Measurements from ENCODE around the gene TPH1.

The TPH1 gene

DNA sequence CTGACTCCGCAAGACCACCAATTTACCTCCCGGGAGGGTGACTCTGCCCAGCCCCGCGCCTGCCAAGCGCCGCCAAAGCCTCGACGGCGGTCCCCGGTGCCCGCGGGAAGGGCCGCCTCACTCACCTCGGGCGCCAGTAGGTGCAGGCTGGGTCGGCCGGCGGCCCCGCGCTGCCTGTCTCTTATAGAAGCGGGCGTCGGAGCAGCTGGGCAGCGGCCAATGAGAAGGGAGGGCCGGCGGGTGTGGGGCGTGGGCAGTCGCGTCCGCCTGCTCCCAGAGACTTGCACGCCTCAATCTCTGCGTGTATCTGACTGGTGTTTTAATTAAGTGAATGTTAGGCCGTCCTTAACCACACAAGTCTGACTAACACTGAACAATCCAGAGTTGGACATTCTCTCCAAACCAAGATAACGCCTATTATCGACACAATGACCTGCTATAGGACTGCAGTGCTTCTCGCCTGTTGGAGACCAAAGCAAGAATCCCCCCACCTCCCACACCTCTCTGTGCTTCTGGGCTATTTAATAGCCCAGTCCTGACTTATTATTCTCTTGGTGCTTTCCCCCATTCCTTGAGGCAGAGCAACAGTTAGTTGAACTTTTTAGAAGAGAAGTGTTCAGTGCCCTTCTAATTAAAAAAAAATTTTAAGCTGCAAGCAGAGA lies at the start of gene TPH1:
Gene TPH1 (minus strand): TSS at position 154 of the 662 bp plus-strand sequence. CDS start 5,507 bp downstream, outside the sequence.
- no peak for FAIRE-seq

DNA sequence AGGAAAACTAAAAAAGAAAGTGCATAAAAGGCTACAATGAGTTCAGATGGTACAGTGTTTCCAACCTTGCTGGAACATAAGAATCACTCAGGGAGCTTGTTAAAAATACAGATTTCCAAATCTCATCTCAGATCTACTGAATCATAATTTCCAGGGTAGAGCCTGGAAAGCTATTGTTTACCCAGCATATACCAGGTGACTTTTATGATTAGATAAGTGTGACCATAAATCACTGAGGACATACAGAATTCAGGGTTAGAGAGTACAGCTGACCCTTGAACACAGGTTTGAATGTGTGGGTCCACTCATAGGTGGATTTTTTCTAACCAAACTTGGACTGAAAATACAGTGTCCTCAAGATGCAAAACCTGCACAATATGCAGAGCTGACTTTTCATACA lies 47.9 kb upstream of the TPH1 start:
- FAIRE-seq: no peak

DNA sequence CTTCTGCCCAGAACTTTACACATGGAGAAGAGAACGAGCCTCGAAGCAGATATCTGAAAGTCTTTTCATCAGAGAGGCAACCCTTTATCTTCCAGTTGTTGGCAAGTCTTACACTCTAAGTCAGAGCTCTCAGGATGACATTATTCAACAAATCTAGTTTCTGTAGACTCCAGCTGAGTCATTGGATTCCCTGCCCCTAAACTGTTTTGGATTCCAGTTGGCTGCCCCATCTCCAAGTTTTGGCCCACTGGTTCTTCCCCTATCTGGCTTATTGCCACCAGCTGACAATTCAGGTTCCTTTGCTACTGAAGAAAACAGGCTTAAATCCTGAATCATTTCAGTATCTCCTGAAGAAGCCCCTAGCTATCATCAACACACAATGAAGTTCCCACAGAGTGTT lies 45.7 kb upstream of the TPH1 start:
- no peak for FAIRE-seq

DNA sequence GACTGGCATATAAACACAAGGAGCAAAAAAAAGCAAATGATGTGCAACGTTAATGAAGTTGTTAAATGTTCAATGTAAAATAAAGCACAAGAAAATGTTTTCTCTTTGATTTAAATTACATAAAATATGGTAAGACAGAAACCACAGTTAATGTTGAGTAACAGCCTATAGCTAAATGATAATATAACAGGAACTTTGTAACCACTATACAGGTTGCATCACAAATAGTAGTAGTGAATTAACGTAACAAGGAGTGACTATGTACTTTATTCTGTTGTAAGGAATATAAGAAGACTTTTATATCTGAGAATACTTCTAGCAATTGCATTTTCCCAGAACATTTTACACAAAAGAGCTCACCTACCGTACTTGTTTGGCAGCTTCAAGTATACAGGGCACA lies 42.9 kb upstream of the TPH1 start:
- no peak for FAIRE-seq

DNA sequence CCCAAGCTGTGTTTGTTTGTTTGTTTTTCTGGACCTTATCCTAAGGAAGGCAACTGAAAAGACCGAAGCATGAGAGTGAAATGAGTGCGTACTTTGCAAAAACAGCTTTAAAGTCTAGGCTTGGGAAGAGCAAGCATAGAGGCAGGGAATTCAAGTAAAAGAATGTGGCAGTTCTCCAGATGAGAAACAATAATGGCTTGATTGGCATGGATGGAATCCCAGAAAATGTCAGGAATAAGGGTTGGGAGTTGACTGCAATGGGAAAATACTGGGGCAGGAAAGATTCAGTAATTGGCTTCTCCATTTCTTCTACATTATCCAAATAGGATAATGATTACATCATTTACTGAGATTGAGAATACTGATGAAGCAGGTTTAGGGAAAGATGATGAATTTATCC lies 42.3 kb upstream of the TPH1 start:
- no peak for FAIRE-seq

DNA sequence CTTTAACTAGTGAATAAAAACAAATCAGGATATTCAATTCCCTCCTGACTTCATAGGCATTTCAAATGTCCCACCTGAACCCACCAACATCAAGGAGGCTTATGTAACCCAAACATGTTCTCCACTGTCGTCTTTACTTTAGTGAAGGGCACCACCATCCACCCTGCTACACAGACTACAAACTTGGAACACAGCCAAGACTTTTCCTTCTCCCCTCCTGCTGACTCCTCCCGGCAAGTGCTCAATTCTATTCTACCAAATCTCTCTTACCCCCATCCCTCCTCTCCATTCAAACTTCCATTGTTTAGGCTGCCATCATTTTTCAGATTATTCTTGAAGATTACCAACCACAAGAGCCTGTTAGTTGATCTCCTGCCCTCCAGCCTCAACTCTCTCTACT lies 35.5 kb upstream of the TPH1 start:
- no peak for FAIRE-seq

DNA sequence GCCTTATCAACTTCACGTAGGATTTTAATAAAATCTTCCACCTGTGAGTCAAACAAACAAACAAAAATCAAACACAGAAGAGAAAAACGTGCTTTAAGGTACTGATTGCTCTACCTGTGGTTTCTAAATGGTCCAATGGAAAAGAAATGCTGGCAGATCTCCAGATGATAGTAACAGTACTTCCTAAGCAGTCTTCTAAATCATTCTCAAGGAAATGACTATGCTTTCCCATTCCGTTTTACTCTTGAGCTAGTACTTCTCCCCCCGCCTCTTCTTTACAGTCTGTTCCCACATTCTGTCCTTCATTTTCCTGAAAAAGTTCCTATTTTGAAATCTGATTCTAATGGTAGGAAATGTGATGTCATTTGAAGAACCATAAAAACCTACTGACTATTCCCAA lies 34.4 kb upstream of the TPH1 start:
- FAIRE-seq: no peak

DNA sequence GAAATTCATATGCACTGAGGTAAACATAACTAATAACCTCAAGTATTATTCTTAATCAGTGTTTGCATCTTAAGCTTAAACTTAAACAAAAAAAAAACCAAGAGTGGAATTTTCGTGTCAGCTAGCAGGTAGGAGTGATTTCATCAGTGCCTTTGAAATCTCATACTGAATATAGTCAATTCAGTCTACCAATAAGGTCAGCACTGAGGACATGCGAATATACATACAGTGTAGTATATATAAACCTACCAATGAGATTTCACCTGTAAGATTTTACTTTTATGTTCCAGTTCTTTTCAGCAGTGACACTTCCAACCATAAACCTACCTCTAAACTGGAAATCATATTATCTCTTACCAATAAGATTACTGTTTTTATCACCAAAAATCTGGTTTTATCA lies 32.8 kb upstream of the TPH1 start:
- no peak for FAIRE-seq

DNA sequence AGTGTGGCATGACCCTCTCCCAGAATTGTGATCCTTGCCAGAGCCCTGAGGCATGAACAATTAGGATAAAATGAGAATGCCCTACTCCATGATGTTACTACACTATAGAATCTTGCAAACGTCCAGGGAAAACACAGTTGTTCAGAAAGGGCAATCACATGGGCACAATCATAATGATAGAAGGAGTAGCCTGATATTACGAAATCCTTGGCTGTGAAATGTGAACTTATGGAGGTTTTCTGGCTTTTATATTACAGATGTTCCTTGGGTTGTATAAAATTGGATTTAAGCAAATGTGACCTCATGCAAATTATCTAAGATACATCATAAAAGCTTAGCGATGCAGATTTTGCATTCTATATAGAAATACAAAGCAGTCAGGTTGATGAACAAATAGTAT lies 29.4 kb upstream of the TPH1 start:
- no peak for FAIRE-seq

DNA sequence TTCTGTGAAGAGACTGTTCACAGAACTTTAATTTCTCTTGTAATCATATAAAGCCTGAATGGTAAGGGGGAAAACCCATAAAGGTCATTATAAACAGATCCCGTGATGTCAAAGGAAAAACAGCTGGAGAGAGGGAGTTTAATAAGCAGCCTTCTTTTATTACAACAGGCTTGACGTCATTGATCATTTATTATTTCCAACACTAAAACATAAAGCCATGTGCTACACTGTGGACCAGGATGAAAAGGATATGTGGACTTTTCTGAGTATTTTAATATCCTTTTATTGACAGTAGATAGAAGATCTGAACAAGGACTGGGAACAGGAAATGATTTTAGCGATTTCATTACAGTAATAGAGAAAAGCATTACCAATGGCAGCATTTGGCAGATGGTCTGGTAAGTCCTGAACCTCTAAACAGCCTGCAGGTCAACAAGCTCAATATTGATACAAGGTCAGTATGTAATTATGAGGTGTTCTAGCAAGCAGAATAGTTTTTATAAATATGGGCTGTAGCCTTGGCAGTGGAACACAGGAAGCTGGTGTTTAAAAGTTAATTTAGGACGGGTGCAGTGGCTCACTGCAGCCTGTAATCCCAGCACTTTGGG lies 25.1 kb upstream of the TPH1 start:
- FAIRE-seq: no peak

DNA sequence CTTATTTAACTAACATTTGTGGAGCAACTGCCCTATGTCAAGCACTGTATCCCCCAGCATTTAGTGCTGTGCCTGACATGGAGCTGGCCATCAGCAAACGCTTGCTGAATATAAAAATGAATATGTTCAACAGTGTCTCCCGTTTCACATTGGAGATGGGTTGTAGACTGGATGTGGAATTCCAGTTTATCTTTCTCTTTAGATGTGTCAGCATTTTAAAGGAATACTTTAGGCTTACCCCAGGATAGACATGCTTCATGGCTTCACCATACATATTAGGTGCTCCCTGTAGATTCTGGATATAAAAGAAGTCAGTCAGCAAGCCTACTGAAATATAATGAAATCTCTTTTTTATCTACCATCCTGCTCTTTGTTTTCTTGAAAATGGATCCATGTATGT lies 21.3 kb upstream of the TPH1 start:
- no peak for FAIRE-seq

DNA sequence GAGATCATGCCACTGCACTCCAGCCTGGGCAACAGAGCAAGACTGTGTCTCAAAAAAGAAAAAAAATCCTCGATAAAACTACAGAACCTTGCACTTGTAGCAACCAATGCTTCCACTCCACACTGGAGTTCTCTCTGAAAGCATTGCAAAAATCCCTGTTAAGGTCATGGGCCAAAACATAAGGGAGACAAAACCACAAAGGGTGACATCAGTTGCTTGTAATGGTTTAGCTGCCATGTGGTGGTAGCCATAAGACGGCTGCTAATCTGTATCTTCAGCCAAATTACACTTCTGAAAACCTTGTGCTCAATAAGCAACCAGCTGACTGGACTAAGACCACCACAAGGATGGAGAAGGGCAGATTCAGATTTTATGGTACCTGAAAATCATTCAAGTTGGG lies 20.6 kb upstream of the TPH1 start:
- no peak for FAIRE-seq

DNA sequence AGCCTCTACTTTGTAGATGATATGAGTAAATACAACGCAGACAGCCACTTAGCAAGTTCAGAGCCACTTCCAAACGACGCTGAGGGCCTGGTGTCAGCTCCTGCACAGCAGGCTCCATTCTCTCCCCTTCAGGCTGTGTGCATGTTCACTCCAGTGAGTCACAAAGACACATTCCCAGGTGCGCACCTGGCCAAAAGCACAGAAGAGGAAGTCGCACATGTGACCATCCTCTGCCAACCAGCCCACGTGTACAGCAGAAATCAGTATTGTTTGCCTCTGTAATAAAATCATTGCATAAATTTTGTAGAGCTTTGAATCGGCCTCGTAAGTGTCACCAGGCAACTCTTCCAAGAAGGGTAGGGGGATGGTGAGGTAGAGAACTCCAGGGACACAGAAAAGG lies 19.5 kb upstream of the TPH1 start:
- no peak for FAIRE-seq

DNA sequence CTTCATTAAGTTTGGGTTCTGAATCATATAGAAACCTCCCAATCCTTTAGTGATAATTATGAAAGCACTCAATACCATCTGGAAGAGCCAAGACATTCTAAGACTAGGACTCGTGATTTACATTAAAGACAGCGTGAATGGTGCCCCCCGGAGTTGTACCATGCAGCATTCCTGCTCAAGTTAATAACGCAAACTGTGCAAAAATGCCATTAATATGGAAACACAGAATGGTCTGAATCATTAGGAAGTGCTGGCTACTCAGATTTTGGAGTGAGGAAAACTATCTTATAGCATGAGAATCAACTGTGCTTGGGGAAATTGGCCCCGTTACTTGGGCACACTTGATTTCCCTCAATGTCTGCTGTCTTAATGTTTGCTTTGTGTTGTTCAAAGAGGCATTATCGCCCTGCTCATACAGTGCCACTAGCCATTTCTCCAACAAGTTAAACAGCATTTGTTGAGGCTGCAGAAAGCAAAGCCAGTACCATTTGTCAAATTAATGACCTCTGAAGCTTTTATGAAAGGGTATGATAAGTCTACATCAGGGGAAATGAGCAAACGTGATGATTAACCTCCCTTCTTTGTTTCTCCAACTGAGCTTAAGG lies 18.5 kb upstream of the TPH1 start:
- no peak for FAIRE-seq

DNA sequence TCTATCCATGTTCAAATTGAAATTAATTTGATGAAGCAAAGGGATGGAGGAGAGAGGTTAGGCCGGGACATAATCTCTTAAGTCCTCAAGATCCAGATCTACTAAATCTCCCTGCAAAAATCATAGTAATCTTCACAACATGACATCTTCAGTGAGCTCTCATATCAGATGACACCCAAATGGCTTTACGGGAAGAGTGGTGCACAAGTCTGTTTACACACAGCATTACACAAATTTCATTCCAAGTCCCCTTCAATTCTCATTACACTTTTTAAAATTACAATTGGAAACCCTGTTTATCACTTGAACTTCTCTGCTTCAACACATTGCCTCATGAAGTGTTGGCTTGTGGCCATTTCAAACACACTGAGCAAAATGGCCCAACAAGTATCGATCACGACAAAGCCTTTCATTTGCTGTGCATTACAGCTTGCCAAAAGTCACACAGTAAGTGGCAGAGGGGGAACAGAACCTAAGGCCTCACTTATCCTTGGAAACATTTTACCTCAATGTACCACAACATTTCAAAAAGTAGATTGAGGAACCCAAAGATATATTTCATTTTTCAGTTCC lies 17.9 kb upstream of the TPH1 start:
- no peak for FAIRE-seq

DNA sequence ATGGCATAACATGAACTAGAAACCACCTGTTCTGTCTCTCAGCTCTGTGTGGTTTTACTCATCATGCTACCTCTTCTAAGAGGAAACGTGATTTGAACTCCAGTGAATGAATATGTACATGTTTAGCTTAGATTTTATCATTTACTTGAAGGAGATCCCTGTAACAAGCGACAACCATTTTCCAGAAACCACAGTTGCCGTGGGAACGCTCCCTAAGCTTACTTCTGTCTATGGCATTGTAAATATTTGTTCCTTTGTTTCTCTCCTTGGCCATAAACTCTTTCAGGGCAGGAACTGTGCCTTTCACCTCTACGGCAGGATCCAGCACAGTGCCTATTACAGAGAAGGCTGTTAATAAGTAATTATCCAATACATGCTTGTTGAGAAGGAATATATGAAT lies 17.1 kb upstream of the TPH1 start:
- FAIRE-seq: no peak

DNA sequence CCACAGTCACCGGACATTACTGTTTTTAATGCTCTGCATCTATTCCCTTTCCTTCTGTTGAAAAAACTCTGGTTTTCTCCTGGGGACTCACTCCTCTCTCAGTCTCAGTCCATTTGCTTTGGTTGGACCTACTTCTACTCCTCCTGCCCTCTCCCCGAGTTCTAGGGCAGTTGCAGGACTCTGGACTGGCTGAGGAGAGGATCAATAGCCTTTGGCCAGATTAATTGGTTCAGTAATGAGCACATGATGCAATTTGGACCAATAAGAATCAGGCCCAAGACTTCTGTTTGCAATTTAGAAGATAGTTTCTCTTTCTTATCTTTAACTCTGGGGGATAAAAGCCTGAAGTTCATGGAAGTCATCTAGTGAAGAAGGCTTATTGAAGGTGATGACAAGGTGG lies 15.3 kb upstream of the TPH1 start:
- FAIRE-seq: no peak

DNA sequence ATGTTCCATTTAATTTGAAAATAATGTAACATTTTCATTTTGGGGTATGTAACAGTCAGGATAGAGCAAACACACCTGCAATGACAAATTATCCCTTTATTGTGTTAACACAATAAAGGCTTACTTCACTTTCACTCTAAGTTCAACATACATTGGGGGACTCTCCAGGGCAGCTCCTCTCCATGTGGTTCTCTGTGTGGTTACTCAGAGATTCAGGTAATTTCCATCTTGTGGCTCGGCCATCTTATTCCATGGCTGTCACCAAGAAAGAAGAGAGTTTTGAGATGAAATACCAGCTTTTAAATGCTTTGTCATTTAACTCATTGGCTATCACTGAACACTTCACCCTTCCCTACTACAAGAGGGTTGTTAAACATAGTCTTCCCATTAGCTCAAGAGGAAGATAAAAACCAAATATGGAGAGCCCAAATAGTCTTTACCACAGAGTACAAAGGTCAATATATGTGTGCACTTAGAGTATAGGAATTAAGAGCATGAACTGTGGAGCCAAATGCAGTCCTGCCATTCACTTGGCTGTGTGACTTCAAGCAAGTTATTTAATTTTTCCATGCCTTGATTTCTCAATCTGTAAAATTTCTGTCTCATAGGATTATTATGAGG lies 10.6 kb upstream of the TPH1 start:
- no peak for FAIRE-seq

DNA sequence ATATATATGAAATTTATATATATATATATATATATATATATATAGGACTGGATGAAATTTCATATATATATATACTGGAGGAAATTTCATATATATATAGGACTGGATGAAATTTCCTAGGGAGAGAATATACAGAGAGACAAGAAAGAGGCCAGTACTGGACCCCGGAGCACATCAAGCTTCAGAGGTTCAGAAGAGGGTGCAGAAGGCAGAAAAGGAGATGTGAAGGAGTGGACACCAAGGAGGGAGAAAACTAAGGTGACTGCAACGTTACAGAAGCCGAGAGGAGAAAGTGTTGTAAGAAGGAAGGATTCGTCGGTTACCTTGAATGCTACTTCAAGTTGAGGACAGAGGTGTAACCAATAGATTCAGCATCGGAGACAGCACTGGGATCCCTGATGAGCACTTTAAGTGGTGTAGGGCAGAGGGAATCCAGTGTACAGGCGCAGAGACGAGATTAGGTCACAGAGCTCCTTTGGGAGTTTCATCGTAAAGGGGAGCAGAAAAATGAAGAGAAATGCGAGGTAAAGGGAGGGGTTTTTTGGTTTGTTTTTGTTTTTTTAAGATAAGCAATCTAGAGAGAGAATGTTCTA lies 8.5 kb upstream of the TPH1 start:
- no peak for FAIRE-seq

DNA sequence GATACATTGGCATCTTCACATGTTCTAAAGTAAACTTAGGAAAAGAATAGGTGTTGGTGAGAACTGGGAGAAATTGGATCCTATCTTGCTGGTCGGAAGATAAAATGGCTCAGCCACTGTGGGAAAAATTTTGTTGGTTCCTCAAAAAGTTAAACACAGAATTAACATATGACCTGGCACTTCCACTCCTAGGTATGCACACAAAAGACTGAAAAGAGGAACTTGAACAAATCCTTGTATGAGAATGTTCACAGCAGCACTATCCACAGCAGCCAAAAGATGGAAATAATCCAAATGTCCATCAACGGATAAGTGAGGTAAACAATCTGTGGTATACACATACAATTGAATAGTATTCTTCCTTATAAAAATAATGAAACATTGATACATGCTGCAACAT lies 4.8 kb upstream of the TPH1 start:
- no peak for FAIRE-seq

DNA sequence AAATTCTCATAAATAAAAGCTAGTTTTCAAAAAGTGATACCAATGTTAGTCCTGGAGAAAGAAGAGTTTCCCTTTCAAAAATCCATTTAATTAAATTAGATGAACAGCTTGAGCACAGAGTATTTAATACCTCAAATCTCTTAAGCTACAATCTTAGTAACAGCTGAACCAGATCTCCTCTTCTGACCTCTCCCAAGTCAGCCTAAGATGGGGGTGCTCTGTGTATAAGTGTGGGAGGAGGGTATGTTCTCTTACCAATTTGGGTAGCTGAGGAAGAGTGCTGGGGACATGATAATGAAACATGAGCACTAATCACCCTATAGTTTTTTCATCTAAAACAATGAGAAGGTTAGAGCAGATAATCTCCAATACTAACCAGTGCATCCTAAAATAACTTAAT lies 9.6 kb downstream of the TPH1 start:
- no peak for FAIRE-seq

DNA sequence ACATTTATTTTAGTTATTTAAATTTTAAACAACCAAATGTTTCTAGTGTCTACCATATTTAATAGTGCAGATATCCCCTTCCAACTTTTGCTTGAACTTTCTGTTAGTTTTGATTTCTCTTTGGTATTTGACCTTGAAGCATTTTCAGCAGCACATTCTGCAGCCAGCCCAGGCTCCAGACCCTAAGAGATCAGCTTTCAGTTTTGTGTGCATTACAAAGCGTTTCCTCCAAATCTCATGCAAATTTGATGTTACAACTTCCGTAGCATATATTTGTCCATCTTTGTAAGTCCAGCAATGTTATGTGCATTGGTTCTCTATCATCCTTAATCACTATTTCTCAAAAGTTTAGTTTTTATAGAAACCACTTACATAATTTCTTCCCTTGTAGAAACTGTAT lies 18.6 kb downstream of the TPH1 start:
- FAIRE-seq: no peak

DNA sequence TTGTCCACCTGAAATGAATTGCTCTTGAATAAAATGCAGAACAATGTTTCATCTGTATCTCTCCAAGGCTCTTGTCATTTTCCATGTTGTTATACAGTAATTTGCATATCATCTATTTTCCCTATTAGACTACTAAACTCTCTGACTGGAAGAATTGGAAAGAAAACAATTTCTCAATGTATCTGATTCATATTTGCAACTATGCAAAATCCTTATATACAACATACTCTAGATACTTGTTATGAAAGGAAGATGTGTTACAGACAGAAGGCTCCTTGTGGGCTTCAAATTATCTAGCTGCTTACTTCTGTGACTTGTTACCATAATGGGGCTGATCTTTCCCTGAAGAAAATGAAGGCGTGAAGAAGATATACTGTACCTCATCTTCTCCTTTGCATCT lies 23.6 kb downstream of the TPH1 start:
- FAIRE-seq: no peak

DNA sequence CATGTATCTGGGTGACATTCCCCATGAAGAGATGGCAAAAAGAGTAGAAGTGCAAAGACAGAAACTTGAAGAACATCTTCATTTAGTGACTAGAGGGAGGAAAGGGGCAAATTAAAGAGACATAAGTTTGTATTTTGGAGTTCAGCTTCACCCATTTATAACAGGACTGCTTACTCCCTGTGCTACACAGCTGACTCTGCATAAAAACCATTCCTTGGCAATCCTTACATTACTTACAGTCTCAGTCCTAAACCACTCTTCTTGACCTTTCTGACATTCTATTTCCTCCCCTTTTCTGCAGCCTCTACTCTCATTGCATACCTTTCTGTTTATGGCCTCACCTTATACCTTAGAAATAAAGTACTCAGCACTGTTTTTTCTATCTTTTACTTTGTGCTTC lies 26.4 kb downstream of the TPH1 start:
- FAIRE-seq: no peak

Measured in colon (tissue), 2 donors.